ENCODE results near the gene KLHL5.

DNA sequence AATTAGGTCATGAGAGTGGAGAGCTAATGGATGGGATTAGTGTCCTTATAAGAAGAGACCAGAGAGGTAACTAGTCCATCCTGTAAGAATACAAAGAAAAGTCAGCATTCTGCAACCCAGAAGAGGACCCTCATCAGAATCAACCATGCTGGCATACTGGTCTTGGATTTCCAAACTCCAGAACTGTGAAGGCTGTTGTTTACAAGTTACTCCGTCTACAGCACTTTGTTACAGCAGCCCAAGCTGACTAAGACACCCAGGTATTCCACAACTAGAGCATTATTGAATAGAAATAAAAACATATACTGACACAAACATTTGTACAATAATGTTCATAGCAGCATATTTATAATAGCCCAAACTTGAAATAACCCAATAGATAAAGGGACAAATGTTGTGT lies 39.0 kb upstream of the KLHL5 start:
- no peak for TF ChIP-seq EZH2 (IDR thresholded peaks at IDR 0.05; ENCODE audit: borderline replicate concordance, low read depth, low read length, severe bottlenecking)
- TF ChIP-seq, protein P1, sequence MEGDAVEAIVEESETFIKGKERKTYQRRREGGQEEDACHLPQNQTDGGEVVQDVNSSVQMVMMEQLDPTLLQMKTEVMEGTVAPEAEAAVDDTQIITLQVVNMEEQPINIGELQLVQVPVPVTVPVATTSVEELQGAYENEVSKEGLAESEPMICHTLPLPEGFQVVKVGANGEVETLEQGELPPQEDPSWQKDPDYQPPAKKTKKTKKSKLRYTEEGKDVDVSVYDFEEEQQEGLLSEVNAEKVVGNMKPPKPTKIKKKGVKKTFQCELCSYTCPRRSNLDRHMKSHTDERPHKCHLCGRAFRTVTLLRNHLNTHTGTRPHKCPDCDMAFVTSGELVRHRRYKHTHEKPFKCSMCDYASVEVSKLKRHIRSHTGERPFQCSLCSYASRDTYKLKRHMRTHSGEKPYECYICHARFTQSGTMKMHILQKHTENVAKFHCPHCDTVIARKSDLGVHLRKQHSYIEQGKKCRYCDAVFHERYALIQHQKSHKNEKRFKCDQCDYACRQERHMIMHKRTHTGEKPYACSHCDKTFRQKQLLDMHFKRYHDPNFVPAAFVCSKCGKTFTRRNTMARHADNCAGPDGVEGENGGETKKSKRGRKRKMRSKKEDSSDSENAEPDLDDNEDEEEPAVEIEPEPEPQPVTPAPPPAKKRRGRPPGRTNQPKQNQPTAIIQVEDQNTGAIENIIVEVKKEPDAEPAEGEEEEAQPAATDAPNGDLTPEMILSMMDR (IDR thresholded peaks at IDR 0.05; ENCODE audit: borderline replicate concordance, extremely low read depth, low read length, poor library complexity, severe bottlenecking) = no peak

All from DND-41 (cell line).